ENCODE data around the gene S100A7A. TPM values are rescaled to one million over a fixed set of nuclear protein-coding genes. Genes with fewer than 3 reads are reported as not detected.

The S100A7A gene
- not detected in 2 replicates for total RNA-seq (2012; rRNA removed)

- no peak within 1 kb of the TSS for H3K4me3 ChIP-seq (ENCODE audit: low read length)
- no peak within 1 kb of the TSS for H3K9ac ChIP-seq (ENCODE audit: low read depth, low read length)
- no peak within 1 kb of the TSS for H3K4me2 ChIP-seq (ENCODE audit: low read length)
- no peaks in the 10 kb centered on the region for H3K4me1 ChIP-seq (ENCODE audit: control insufficient read depth, insufficient read depth, low read length)
- H3K9me3 ChIP-seq (replicated peaks; ENCODE audit: low read length), result no peaks in the 10 kb centered on the region
- H3K27me3 ChIP-seq (ENCODE audit: control insufficient read depth, insufficient read depth, low read length), result peaks cover 8% of the 10 kb centered on the region
- no peaks in the 10 kb centered on the region for H3K36me3 ChIP-seq (ENCODE audit: insufficient read depth, low read length)
Observed at GRCh38 chr1:153415850-153416570, at the start of gene S100A7A. Gene S100A7A (plus strand): TSS chr1:153416520. CDS start chr1:153418083, 1,563 bp downstream.

- H3K4me1 ChIP-seq (ENCODE audit: control insufficient read depth, insufficient read depth, low read length), result no peaks in the 10 kb centered on the region
- no peak overlapping the region for H3K4me2 ChIP-seq (ENCODE audit: low read length)
- peaks cover 43% of the 10 kb centered on the region for H3K27me3 ChIP-seq (ENCODE audit: control insufficient read depth, insufficient read depth, low read length)
Observed at GRCh38 chr1:153367090-153367489, 49.2 kb upstream of the S100A7A start.

GRCh38 chr1:153368495-153368894 is 47.8 kb upstream of the S100A7A start:
- Histone ChIP-seq H3K4me2 (ENCODE audit: low read length) (no peak overlapping the region), H3K9ac (ENCODE audit: low read depth, low read length) (no peak overlapping the region), H3K36me3 (ENCODE audit: insufficient read depth, low read length) (no peaks in the 10 kb centered on the region), H3K4me3 (ENCODE audit: low read length) (no peak overlapping the region), H3K4me1 (ENCODE audit: control insufficient read depth, insufficient read depth, low read length) (no peaks in the 10 kb centered on the region), H3K27me3 (ENCODE audit: control insufficient read depth, insufficient read depth, low read length) (peaks cover 33% of the 10 kb centered on the region), H3K9me3 (replicated peaks; ENCODE audit: low read length) (no peaks in the 10 kb centered on the region)

More at GRCh38 chr1:153367090-153367489, 49.2 kb upstream of the S100A7A start:
- Histone ChIP-seq H3K9ac (ENCODE audit: low read depth, low read length) (no peak overlapping the region), H3K9me3 (replicated peaks; ENCODE audit: low read length) (no peaks in the 10 kb centered on the region), H3K36me3 (ENCODE audit: insufficient read depth, low read length) (no peaks in the 10 kb centered on the region), H3K4me3 (ENCODE audit: low read length) (no peak overlapping the region)

GRCh38 chr1:153370146-153370545 is 46.2 kb upstream of the S100A7A start:
- Histone ChIP-seq H3K4me1 (ENCODE audit: control insufficient read depth, insufficient read depth, low read length) (no peaks in the 10 kb centered on the region), H3K36me3 (ENCODE audit: insufficient read depth, low read length) (no peaks in the 10 kb centered on the region), H3K9ac (ENCODE audit: low read depth, low read length) (no peak overlapping the region), H3K27me3 (ENCODE audit: control insufficient read depth, insufficient read depth, low read length) (peaks cover 20% of the 10 kb centered on the region), H3K4me3 (ENCODE audit: low read length) (no peak overlapping the region), H3K4me2 (ENCODE audit: low read length) (no peak overlapping the region), H3K9me3 (replicated peaks; ENCODE audit: low read length) (no peaks in the 10 kb centered on the region)

- Histone ChIP-seq H3K4me2 (ENCODE audit: low read length) (no peak overlapping the region), H3K4me1 (ENCODE audit: control insufficient read depth, insufficient read depth, low read length) (no peaks in the 10 kb centered on the region)
Observed at GRCh38 chr1:153371231-153371630, 45.1 kb upstream of the S100A7A start.

GRCh38 chr1:153372571-153372970 is 43.7 kb upstream of the S100A7A start:
- Histone ChIP-seq H3K4me1 (ENCODE audit: control insufficient read depth, insufficient read depth, low read length) (no peaks in the 10 kb centered on the region), H3K36me3 (ENCODE audit: insufficient read depth, low read length) (no peaks in the 10 kb centered on the region), H3K9ac (ENCODE audit: low read depth, low read length) (no peak overlapping the region), H3K27me3 (ENCODE audit: control insufficient read depth, insufficient read depth, low read length) (peaks cover 9% of the 10 kb centered on the region), H3K4me3 (ENCODE audit: low read length) (no peak overlapping the region), H3K9me3 (replicated peaks; ENCODE audit: low read length) (no peaks in the 10 kb centered on the region), H3K4me2 (ENCODE audit: low read length) (no peak overlapping the region)

More at GRCh38 chr1:153371231-153371630, 45.1 kb upstream of the S100A7A start:
- no peaks in the 10 kb centered on the region for H3K36me3 ChIP-seq (ENCODE audit: insufficient read depth, low read length)
- no peak overlapping the region for H3K4me3 ChIP-seq (ENCODE audit: low read length)
- H3K9ac ChIP-seq (ENCODE audit: low read depth, low read length), result no peak overlapping the region
- H3K9me3 ChIP-seq (replicated peaks; ENCODE audit: low read length), result no peaks in the 10 kb centered on the region
- H3K27me3 ChIP-seq (ENCODE audit: control insufficient read depth, insufficient read depth, low read length), result peaks cover 18% of the 10 kb centered on the region

GRCh38 chr1:153374071-153374470 is 42.2 kb upstream of the S100A7A start:
- no peaks in the 10 kb centered on the region for H3K36me3 ChIP-seq (ENCODE audit: insufficient read depth, low read length)
- H3K4me2 ChIP-seq (ENCODE audit: low read length), result no peak overlapping the region
- H3K4me3 ChIP-seq (ENCODE audit: low read length), result no peak overlapping the region
- H3K27me3 ChIP-seq (ENCODE audit: control insufficient read depth, insufficient read depth, low read length), result peaks cover 7% of the 10 kb centered on the region
- H3K9ac ChIP-seq (ENCODE audit: low read depth, low read length), result no peak overlapping the region
- no peaks in the 10 kb centered on the region for H3K4me1 ChIP-seq (ENCODE audit: control insufficient read depth, insufficient read depth, low read length)
- H3K9me3 ChIP-seq (replicated peaks; ENCODE audit: low read length), result no peaks in the 10 kb centered on the region

- Histone ChIP-seq H3K9me3 (replicated peaks; ENCODE audit: low read length) (no peaks in the 10 kb centered on the region), H3K36me3 (ENCODE audit: insufficient read depth, low read length) (no peaks in the 10 kb centered on the region), H3K4me2 (ENCODE audit: low read length) (no peak within 1 kb of the TSS), H3K4me1 (ENCODE audit: control insufficient read depth, insufficient read depth, low read length) (no peaks in the 10 kb centered on the region), H3K4me3 (ENCODE audit: low read length) (no peak within 1 kb of the TSS), H3K27me3 (ENCODE audit: control insufficient read depth, insufficient read depth, low read length) (peaks cover 7% of the 10 kb centered on the region), H3K9ac (ENCODE audit: low read depth, low read length) (no peak within 1 kb of the TSS)
Observed at GRCh38 chr1:153375511-153375910, 40.8 kb upstream of the S100A7A start, which contains the start of gene S100A12. Gene S100A12 (minus strand): TSS chr1:153375621. CDS start chr1:153374592, 1,029 bp downstream.

GRCh38 chr1:153379591-153379990 is 36.7 kb upstream of the S100A7A start:
- Histone ChIP-seq H3K36me3 (ENCODE audit: insufficient read depth, low read length) (no peaks in the 10 kb centered on the region), H3K9ac (ENCODE audit: low read depth, low read length) (no peak overlapping the region), H3K9me3 (replicated peaks; ENCODE audit: low read length) (no peaks in the 10 kb centered on the region), H3K27me3 (ENCODE audit: control insufficient read depth, insufficient read depth, low read length) (peaks cover 3% of the 10 kb centered on the region), H3K4me2 (ENCODE audit: low read length) (no peak overlapping the region), H3K4me3 (ENCODE audit: low read length) (no peak overlapping the region), H3K4me1 (ENCODE audit: control insufficient read depth, insufficient read depth, low read length) (no peaks in the 10 kb centered on the region)

- no peaks in the 10 kb centered on the region for H3K9me3 ChIP-seq (replicated peaks; ENCODE audit: low read length)
- no peaks in the 10 kb centered on the region for H3K4me1 ChIP-seq (ENCODE audit: control insufficient read depth, insufficient read depth, low read length)
- H3K27me3 ChIP-seq (ENCODE audit: control insufficient read depth, insufficient read depth, low read length), result peaks cover 7% of the 10 kb centered on the region
- H3K4me2 ChIP-seq (ENCODE audit: low read length), result no peak overlapping the region
- no peak overlapping the region for H3K9ac ChIP-seq (ENCODE audit: low read depth, low read length)
- no peak overlapping the region for H3K4me3 ChIP-seq (ENCODE audit: low read length)
- no peaks in the 10 kb centered on the region for H3K36me3 ChIP-seq (ENCODE audit: insufficient read depth, low read length)
Observed at GRCh38 chr1:153380711-153381110, 35.6 kb upstream of the S100A7A start.

GRCh38 chr1:153384958-153385580 is 31.3 kb upstream of the S100A7A start:
- no peak overlapping the region for H3K4me2 ChIP-seq (ENCODE audit: low read length)
- peaks cover 3% of the 10 kb centered on the region for H3K27me3 ChIP-seq (ENCODE audit: control insufficient read depth, insufficient read depth, low read length)
- no peaks in the 10 kb centered on the region for H3K4me1 ChIP-seq (ENCODE audit: control insufficient read depth, insufficient read depth, low read length)
- no peak overlapping the region for H3K4me3 ChIP-seq (ENCODE audit: low read length)
- H3K9ac ChIP-seq (ENCODE audit: low read depth, low read length), result no peak overlapping the region
- H3K9me3 ChIP-seq (replicated peaks; ENCODE audit: low read length), result no peaks in the 10 kb centered on the region
- no peaks in the 10 kb centered on the region for H3K36me3 ChIP-seq (ENCODE audit: insufficient read depth, low read length)

Measured in skeletal muscle satellite cell (primary cell).